Ovary (tissue), 3 donors: ENCODE results near the gene S1PR1.
"Not testable (repeated sequence)": the region's sequence is repeated elsewhere in the genome, so short reads cannot be mapped to it uniquely, and the experiment has no call there.

Experiments
- POLR2A ChIP-seq: fragments of 450-650 bp; IDR thresholded peaks from one replicate; pipeline ENCODE4 v1.6.1; 2017; ENCODE audit warnings: antibody characterized with exemption, mild to moderate bottlenecking, moderate library complexity
- TF ChIP-seq, protein P1 (sequence below), 3 donors: fragments of 450-650 bp in 2 of 3; fragments of 200-600 bp in 1 of 3; IDR thresholded peaks; one replicate each; pipeline versions ENCODE4 v1.5.1 to v1.8.0; 2016 to 2022; ENCODE audit warnings: antibody characterized with exemption in 3 of 3, mild to moderate bottlenecking in 1 of 3
- donor health status: DM: no; HTN: no; CAD: no.

DNA sequence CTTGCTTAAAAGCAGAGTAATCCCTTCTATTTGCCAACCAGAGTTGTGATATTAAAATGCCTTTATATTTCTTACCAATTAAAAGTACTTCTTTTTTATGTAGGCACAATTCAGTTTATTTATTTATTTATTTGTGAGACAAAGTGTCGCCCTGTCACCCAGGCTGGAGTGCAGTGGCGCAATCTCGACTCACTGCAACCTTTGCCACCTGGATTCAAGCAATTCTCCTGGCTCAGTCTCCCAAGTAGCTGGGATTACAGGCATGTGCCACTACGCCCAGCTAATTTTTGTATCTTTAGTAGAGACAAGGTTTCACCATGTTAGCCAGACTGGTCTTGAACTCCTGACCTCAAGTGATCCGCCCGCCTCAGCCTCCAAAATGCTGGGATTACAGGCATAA, 17.9 kb upstream of the S1PR1 start:
- TF ChIP-seq, protein P1, sequence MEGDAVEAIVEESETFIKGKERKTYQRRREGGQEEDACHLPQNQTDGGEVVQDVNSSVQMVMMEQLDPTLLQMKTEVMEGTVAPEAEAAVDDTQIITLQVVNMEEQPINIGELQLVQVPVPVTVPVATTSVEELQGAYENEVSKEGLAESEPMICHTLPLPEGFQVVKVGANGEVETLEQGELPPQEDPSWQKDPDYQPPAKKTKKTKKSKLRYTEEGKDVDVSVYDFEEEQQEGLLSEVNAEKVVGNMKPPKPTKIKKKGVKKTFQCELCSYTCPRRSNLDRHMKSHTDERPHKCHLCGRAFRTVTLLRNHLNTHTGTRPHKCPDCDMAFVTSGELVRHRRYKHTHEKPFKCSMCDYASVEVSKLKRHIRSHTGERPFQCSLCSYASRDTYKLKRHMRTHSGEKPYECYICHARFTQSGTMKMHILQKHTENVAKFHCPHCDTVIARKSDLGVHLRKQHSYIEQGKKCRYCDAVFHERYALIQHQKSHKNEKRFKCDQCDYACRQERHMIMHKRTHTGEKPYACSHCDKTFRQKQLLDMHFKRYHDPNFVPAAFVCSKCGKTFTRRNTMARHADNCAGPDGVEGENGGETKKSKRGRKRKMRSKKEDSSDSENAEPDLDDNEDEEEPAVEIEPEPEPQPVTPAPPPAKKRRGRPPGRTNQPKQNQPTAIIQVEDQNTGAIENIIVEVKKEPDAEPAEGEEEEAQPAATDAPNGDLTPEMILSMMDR (IDR thresholded peaks at IDR 0.05), result not testable (repeated sequence)
- not testable (repeated sequence) for TF ChIP-seq POLR2A
